Vagina (tissue), 2 donors: Measurements from ENCODE around the gene ABCC1.

Experiments used
- POLR2A ChIP-seq, 2 donors: fragments of 450-650 bp; IDR thresholded peaks; one replicate each; pipeline ENCODE4 v1.6.1; 2017; ENCODE audit warnings: antibody characterized with exemption in 2 of 2, mild to moderate bottlenecking in 2 of 2, moderate library complexity in 2 of 2
- POLR2AphosphoS5 ChIP-seq, 2 donors: sonication (generic); formaldehyde crosslinking; IDR thresholded peaks; one replicate each; pipeline ENCODE4 v1.9.0; 2017; ENCODE audit warnings: antibody characterized with exemption in 2 of 2, mild to moderate bottlenecking in 2 of 2, low read depth in 1 of 2; ENCODE audit not compliant: insufficient read depth in 1 of 2
- TF ChIP-seq, protein P1 (sequence below), 3 experiments: fragments of 450-650 bp in 2 of 3; fragments of 200-600 bp in 1 of 3; sonication (generic) in 1 of 3; IDR thresholded peaks; one replicate each; pipeline ENCODE4 v1.5.1; 2017 to 2019; ENCODE audit warnings: antibody characterized with exemption in 3 of 3, mild to moderate bottlenecking in 2 of 3, moderate library complexity in 2 of 3

DNA sequence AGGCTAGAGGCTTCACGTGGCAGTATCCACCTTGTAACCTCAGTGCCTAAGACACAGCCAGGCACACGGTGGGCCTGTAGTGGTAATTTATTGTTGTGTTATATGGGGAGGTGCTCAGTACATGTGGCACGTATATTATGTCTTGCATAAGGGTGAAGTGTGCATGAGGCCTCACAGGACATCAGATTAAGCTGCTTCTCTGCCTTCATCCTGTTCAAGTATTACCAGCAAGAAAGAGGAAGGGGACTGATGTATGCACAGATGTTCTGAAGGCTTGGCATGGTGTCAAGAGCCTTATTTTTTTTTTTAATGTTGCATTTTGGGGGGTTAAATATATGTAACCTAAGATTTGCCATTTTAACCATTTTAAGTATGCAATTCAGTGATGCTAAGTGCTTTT, 71.6 kb downstream of the ABCC1 start:
- TF ChIP-seq, protein P1, sequence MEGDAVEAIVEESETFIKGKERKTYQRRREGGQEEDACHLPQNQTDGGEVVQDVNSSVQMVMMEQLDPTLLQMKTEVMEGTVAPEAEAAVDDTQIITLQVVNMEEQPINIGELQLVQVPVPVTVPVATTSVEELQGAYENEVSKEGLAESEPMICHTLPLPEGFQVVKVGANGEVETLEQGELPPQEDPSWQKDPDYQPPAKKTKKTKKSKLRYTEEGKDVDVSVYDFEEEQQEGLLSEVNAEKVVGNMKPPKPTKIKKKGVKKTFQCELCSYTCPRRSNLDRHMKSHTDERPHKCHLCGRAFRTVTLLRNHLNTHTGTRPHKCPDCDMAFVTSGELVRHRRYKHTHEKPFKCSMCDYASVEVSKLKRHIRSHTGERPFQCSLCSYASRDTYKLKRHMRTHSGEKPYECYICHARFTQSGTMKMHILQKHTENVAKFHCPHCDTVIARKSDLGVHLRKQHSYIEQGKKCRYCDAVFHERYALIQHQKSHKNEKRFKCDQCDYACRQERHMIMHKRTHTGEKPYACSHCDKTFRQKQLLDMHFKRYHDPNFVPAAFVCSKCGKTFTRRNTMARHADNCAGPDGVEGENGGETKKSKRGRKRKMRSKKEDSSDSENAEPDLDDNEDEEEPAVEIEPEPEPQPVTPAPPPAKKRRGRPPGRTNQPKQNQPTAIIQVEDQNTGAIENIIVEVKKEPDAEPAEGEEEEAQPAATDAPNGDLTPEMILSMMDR (IDR thresholded peaks at IDR 0.05), result no peak
- TF ChIP-seq POLR2AphosphoS5 (IDR thresholded peaks at IDR 0.05; ENCODE audit: insufficient read depth in 1 of 2, low read depth in 1 of 2), result no peak
- no peak for TF ChIP-seq POLR2A (IDR thresholded peaks at IDR 0.05)
